ENCODE measurements around the gene HAUS6.
A peak's percentile ranks its signal among the peaks of the same experiment; 100 is the strongest.
"Not testable (repeated sequence)": the region's sequence is repeated elsewhere in the genome, so short reads cannot be mapped to it uniquely, and the experiment has no call there.

The HAUS6 gene

DNA sequence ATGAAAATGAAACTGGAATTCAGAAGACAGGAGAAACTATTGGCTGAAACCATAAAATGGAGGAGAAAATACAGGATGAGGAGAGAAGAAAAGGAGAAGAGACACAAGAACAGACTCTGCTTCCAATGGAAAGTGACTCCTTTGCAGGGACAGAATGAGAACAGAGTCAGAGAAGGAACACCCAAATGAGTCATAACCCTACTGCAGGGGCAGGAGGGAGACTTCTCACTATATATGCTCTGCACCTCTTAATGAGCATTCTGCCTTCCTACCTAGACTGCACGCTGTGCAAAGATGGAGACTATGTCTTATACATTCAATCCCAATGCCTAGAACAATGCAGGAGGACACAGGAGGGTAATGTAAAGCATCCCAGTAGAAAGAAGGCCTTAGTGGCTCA, 71.8 kb downstream of the HAUS6 start:
- no peak for DNase-seq

- DNase-seq, result peak; percentile 5
Observed at GRCh38 chr9:19028835-19029451, 73.8 kb downstream of the HAUS6 start.

DNA sequence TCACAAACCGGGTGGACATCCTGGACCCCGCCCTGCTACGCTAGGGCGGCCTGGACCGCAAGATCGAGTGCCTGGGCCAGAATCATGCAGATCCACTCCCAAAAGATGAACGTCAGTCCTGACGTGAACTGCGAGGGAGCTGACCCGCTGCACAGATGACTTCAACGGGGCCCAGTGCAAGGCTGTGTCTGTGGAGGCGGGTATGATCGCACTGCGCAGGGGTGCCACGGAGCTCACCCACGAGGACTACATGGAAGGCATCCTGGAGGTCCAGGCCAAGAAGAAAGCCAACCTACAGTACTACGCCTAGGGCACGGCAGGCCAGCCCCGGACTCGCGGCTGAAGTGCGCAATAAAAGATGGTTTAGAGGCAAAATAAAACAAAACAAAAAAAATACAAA, 74.9 kb downstream of the HAUS6 start:
- DNase-seq, result no peak

DNA sequence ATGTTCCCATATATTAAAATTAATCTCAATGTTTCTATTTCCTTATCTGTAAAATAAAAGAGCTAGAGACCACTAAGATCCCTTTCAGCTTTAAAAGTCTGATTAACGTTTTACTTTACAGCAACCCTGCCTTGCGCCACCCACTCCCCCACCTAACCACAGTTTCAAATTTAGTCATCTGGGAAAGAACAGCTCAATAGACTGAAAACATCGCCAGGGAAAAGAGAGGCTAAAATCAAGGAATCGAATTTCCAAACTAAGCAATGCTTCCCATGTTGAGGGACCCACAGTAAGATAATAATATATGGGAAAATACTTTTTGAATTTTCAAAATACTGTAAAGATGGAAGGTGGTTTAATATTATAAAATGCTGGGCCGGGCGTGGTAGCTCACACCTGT, 76.3 kb downstream of the HAUS6 start:
- DNase-seq, result no peak

GRCh38 chr9:19023078-19023477, 79.6 kb downstream of the HAUS6 start:
- DNase-seq, result no peak

DNA sequence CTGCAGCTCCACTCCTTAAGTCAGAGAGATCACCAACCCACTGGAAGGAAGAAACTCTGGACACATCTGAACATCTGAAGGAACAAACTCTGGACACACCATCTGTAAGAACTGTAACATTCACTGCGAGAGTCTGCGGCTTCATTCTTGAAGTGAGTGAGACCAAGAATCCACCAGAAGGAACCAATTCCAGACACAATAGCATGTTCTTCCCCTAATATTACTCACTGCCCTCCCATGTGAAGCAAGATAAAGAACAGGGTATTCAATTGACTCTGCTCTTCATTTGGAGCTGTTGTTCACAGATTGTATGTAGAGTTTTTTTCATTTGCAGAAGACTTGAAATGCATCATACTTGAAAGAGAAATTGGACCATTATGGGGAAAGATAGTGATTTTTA, 80.5 kb downstream of the HAUS6 start:
- DNase-seq, result no peak

- DNase-seq, result not testable (repeated sequence)
Observed at GRCh38 chr9:19021649-19022048, 81.1 kb downstream of the HAUS6 start.

GRCh38 chr9:19020886-19021455, 81.7 kb downstream of the HAUS6 start:
- no peak for DNase-seq

DNA sequence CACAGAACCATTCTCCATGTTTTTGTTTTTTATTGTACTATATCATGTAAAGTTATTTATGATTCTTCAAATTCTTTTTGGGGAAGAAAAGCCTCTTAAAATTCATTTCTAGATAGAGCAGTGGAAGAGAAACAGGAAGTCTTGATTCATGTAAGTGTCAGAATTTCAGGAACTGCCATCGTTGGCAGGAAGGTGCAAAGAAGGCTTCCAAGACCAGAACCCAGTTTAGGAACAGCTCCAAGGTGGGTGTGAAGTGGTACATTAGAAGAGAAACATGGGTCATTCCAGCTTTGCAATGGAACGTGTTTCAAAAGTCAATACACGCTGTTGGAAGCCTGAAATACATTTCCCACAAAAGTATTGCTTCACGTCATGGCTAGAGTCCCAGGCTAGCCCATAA, 84.5 kb downstream of the HAUS6 start:
- DNase-seq, result no peak

DNA sequence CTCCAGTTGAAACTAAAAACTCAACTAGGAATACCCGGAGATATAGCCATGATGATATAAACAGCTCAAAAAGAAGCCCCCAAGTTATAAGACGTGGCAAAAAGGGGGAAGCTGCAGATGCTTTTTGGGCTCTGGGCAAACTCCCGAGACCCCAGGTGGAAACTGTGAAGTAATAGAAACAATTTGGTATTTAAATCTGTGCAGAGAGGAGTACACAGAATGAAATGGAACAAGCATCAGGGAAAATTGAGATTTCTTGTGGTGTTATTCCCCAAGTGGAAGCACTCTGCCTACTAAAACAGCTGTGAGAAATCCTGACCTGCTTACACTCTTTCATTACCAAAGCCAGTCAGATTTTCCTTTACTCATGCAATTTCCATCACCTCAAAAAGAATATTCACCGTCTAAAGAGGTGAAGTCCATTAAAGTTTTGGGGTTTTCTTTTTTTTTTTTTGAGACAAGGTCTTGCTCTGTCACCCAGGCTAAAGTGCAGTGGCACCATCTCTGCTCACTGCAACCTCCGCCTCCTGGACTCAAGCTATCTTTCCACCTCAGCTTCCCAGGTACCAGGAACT, 93.2 kb downstream of the HAUS6 start:
- no peak for DNase-seq
